WTC11 (cell line): ENCODE results near the gene PLEKHA5. TPM values are rescaled to one million over a fixed set of nuclear protein-coding genes. Genes with fewer than 3 reads are reported as not detected.

Experiments
- ATAC-seq: fragments of 200-7000 bp; cut with Tn5 transposase; 2 replicates; pipeline ENCODE4 v1.10.0; 2021; ENCODE audit warnings: mild to moderate bottlenecking, moderate library complexity
- CTCF ChIA-PET: fragments of 300-600 bp; sonication (Branson Sonifier 250); formaldehyde crosslinking; loops from one replicate; lab custom pipeline; 2021; ENCODE audit warnings: antibody characterized with exemption; lab: Charles Lee
- POLR2A ChIA-PET: fragments of 350-600 bp; sonication (Branson Sonifier 250); formaldehyde crosslinking; loops from one replicate; lab custom pipeline; 2021; ENCODE audit warnings: antibody characterized with exemption; lab: Charles Lee
- DNase-seq: peaks from one replicate; pipeline ENCODE4 v3.0.0; 2021; ENCODE audit warnings: low spot score
- H3K27ac Mint-ChIP-seq: 2 replicates; pipeline ENCODE4 v1.8.0; 2021; ENCODE audit warnings: mixed read lengths
- H3K27me3 Mint-ChIP-seq: 2 replicates; pipeline ENCODE4 v1.8.0; 2021; ENCODE audit warnings: low read depth, mild to moderate bottlenecking, moderate library complexity, mixed read lengths
- H3K36me3 Mint-ChIP-seq: 2 replicates; pipeline ENCODE4 v1.8.0; 2021; ENCODE audit warnings: mixed read lengths
- H3K4me1 Mint-ChIP-seq: 2 replicates; pipeline ENCODE4 v1.8.0; 2022; ENCODE audit warnings: mixed read lengths
- H3K4me3 Mint-ChIP-seq: 2 replicates; pipeline ENCODE4 v1.8.0; 2021; ENCODE audit warnings: mild to moderate bottlenecking, moderate library complexity, mixed read lengths
- H3K9me3 Mint-ChIP-seq: 2 replicates; pipeline ENCODE4 v1.8.0; 2021; ENCODE audit warnings: mixed read lengths
- CREM ChIP-seq: sonication (generic); formaldehyde crosslinking; IDR thresholded peaks from 2 replicates; pipeline ENCODE4 v1.8.1; 2022; ENCODE audit warnings: mild to moderate bottlenecking, missing genetic modification reagents, moderate library complexity
- E2F1 ChIP-seq: sonication (generic); formaldehyde crosslinking; IDR thresholded peaks from 2 replicates; pipeline ENCODE4 v1.8.0; 2022; ENCODE audit warnings: mild to moderate bottlenecking, missing genetic modification reagents
- JUN ChIP-seq: sonication (generic); formaldehyde crosslinking; IDR thresholded peaks from 2 replicates; pipeline ENCODE4 v1.8.0; 2023; ENCODE audit warnings: mild to moderate bottlenecking, missing genetic modification reagents
- ZNF396 ChIP-seq: fragments of 250-450 bp; sonication (Bioruptor Pico); IDR thresholded peaks from 2 replicates; pipeline ENCODE4 v1.8.0; 2021; ENCODE audit warnings: mild to moderate bottlenecking, moderate library complexity, borderline replicate concordance
- total RNA-seq: library from RNA; stranded (reverse); gene quantifications from 3 replicates; pipeline ENCODE4 v1.2.3, GENCODE V29; 2021

The PLEKHA5 gene
- total RNA-seq, 1 experiment from 2014 or later = 61.1 TPM

GRCh38 chr12:19423166-19423930 lies 293.8 kb downstream of the PLEKHA5 start:
- Mint-ChIP-seq H3K27ac (no peak overlapping the region), H3K9me3 (peaks cover 12% of the 10 kb centered on the region; the same call in 1 of the 2 replicates), H3K36me3 (peaks cover 12% of the 10 kb centered on the region), H3K27me3 (no peaks in the 10 kb centered on the region), H3K4me3 (no peak overlapping the region), H3K4me1 (peaks cover 6% of the 10 kb centered on the region)
- TF ChIP-seq CREM (CRISPR knock-in tag) (no peak), JUN (no peak), ZNF396 (CRISPR knock-in tag) (no peak), E2F1 (CRISPR knock-in tag) (no peak)
- CTCF ChIA-PET = interaction anchor here (0.5 kb wide), 1 partner anchor 23 kb away, joined by 4 read pairs; no protein-coding TSS in a partner anchor
- POLR2A ChIA-PET = no interaction called here
- ATAC-seq = no peak
- no peak for DNase-seq
